Body of pancreas (tissue), 4 donors: Measurements from ENCODE around the gene SMIM5. TPM values are rescaled to one million over a fixed set of nuclear protein-coding genes. Genes with fewer than 3 reads are reported as not detected.
A peak's percentile ranks its signal among the peaks of the same experiment; 100 is the strongest.

Experiments used
- ATAC-seq: fragments of 150-250 bp; one replicate; pipeline ENCODE4 v1.9.1; 2016
- DNase-seq, 4 donors: peaks; one replicate each; pipeline ENCODE4 v3.0.0-alpha.2; 2019
- H3K27ac ChIP-seq, 4 donors: fragments of 200-600 bp; sonication (generic); 1 replicate in 3 of 4; 2 replicates in 1 of 4; pipeline versions ENCODE4 v1.5.1 to v1.6.1; 2016 to 2019; ENCODE audit warnings: mild to moderate bottlenecking in 1 of 4, mixed read lengths in 1 of 4, moderate library complexity in 1 of 4
- H3K27me3 ChIP-seq, 2 donors: fragments of 200-600 bp; sonication (generic); one replicate each; pipeline ENCODE4 v1.6.0; 2016; ENCODE audit warnings: mild to moderate bottlenecking in 1 of 2
- H3K36me3 ChIP-seq, 2 donors: fragments of 200-600 bp; sonication (generic); replicated peaks in 1 of 2; 2 replicates each; pipeline ENCODE4 v1.5.1; 2016; ENCODE audit warnings: low read depth in 2 of 2; ENCODE audit not compliant: insufficient read depth in 1 of 2
- H3K4me1 ChIP-seq: fragments of 200-600 bp; sonication (generic); one replicate; pipeline ENCODE4 v1.6.0; 2016
- H3K4me3 ChIP-seq, 2 donors: fragments of 200-600 bp; sonication (generic); 1 replicate in 1 of 2; 2 replicates in 1 of 2; pipeline ENCODE4 v1.5.1; 2016 to 2019
- H3K9me3 ChIP-seq, 3 donors: fragments of 200-600 bp; sonication (generic); 1 replicate in 2 of 3; 2 replicates in 1 of 3; pipeline ENCODE4 v1.5.1; 2016
- POLR2A ChIP-seq, 3 donors: fragments of 450-650 bp; IDR thresholded peaks; one replicate each; pipeline ENCODE4 v1.6.1; 2016; ENCODE audit warnings: antibody characterized with exemption in 3 of 3, mild to moderate bottlenecking in 2 of 3
- WGBS, 2 donors: methylation state at CpG; one replicate each; pipeline ENCODE4 v1.1.5; 2017; 5-methylcytosine and 5-hydroxymethylcytosine counted together
- intact Hi-C: fragments of 100-400 bp; cut with DNase I; formaldehyde crosslinking; loops from one replicate; pipeline ENCODE4 v1.15.1; 2023
- total RNA-seq, 2 donors: library from RNA; depleted of rRNA; stranded (reverse); fragments of >200 nt; gene quantifications; one replicate each; pipeline ENCODE4 v1.1.0, GENCODE V29; 2016
- TF ChIP-seq, protein P1 (sequence below), 7 experiments: fragments of 450-650 bp in 4 of 7; fragments of 200-600 bp in 3 of 7; sonication (generic) in 3 of 7; IDR thresholded peaks; one replicate each; pipeline ENCODE4 v1.5.1; 2016 to 2019; ENCODE audit warnings: antibody characterized with exemption in 7 of 7

The SMIM5 gene
- total RNA-seq, 2 donors from 2014 or later: 3.3 to 5.2 TPM

DNA sequence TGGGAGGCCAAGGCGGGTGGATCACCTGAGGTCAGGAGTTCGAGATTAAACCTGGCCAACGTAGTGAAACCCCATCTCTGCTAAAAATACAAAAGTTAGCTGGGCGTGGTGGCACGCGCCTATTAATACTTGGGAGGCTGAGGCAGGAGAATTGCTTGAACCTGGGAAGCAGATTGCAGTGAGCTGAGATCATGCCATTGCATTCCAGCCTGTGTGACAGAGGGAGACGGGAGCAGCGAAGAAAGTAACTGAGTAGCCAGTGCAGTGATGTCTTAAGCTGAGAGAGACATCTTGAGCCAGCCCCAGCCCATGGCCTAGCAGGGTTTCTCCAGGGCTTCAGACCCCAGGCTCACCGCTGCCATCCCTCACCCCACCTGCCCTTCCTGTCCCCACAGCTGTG lies 9.8 kb upstream of the SMIM5 start:
- H3K4me1 ChIP-seq: no peaks in the 10 kb centered on the region
- H3K4me3 ChIP-seq: no peak overlapping the region
- no peaks in the 10 kb centered on the region for H3K36me3 ChIP-seq
- 70 to 74% methylated on average over 9 of the region's 9 CpGs for WGBS, 2 donors
- TF ChIP-seq, protein P1, sequence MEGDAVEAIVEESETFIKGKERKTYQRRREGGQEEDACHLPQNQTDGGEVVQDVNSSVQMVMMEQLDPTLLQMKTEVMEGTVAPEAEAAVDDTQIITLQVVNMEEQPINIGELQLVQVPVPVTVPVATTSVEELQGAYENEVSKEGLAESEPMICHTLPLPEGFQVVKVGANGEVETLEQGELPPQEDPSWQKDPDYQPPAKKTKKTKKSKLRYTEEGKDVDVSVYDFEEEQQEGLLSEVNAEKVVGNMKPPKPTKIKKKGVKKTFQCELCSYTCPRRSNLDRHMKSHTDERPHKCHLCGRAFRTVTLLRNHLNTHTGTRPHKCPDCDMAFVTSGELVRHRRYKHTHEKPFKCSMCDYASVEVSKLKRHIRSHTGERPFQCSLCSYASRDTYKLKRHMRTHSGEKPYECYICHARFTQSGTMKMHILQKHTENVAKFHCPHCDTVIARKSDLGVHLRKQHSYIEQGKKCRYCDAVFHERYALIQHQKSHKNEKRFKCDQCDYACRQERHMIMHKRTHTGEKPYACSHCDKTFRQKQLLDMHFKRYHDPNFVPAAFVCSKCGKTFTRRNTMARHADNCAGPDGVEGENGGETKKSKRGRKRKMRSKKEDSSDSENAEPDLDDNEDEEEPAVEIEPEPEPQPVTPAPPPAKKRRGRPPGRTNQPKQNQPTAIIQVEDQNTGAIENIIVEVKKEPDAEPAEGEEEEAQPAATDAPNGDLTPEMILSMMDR (IDR thresholded peaks at IDR 0.05): no peak
- no peak for TF ChIP-seq POLR2A (IDR thresholded peaks at IDR 0.05)
- no peaks in the 10 kb centered on the region for H3K9me3 ChIP-seq
- no peaks in the 10 kb centered on the region for H3K27me3 ChIP-seq
- ATAC-seq: no peak
- DNase-seq: no peak
- intact Hi-C loops: no loop called here
- H3K27ac ChIP-seq: no peak overlapping the region

DNA sequence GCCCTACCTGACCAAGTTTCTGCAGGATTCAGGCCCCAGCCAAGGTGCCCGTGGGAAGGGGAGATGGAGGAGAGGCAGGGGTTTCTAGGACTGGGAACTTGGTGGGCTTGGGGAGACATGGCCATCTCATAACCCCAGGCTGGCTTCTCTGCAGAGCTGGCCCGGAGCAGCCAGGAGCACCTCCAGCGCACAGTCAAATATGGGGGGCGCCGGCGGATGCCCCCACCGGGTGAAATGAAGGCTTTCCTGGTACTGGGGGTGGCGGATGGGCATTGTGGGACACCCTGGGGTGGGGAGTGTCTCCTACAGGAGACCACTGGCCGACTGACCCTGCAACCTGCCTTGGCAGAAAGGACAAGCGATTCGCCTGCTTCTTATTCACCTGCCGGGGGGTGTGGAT lies 9.2 kb upstream of the SMIM5 start:
- TF ChIP-seq, protein P1 (IDR thresholded peaks at IDR 0.05): no peak
- TF ChIP-seq POLR2A (IDR thresholded peaks at IDR 0.05): no peak
- ATAC-seq (no peak), DNase-seq (no peak)
- Histone ChIP-seq H3K36me3 (no peaks in the 10 kb centered on the region), H3K4me3 (no peak overlapping the region), H3K9me3 (no peaks in the 10 kb centered on the region), H3K4me1 (no peaks in the 10 kb centered on the region), H3K27me3 (no peaks in the 10 kb centered on the region), H3K27ac (no peak overlapping the region)
- WGBS, 2 donors: 78 to 82% methylated on average over 12 of the region's 12 CpGs
- intact Hi-C loops: no loop called here

DNA sequence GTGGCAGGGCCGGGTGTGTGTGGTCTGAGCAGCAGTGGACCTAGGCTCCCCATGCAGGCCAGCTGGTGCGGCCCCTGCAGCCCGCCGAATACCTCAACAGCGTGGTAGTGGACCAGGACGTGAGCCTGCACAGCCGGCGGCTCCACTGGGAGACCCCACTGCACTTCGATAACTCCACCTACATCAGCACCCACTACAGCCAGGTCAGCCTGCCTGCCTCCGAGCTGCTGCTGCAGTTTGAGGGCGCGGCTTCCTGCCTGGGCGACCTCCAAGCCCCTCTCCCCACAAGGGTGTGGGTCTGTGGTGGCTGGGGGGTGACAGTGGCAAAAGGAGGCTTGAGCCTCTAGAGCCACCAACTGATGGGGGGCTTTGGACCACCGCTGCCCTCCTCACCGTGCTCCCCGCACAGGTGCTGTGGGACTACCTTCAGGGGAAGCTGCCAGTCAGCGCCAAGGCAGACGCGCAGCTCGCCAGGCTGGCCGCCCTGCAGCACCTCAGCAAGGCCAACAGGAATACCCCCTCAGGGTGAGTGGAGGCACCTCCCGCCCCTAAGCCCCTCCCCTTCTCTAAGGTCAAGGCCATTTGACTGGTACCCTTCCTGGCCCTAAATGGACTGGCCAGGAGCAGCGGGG lies 8.4 kb upstream of the SMIM5 start:
- Histone ChIP-seq H3K27me3 (no peaks in the 10 kb centered on the region), H3K27ac (no peak overlapping the region), H3K9me3 (no peaks in the 10 kb centered on the region), H3K4me1 (no peaks in the 10 kb centered on the region), H3K36me3 (no peaks in the 10 kb centered on the region), H3K4me3 (no peak overlapping the region)
- WGBS, 2 donors: 60 to 81% methylated on average over 3 to 20 of the region's 23 CpGs
- intact Hi-C loops: no loop called here
- TF ChIP-seq, protein P1 (IDR thresholded peaks at IDR 0.05): no peak
- no peak for TF ChIP-seq POLR2A (IDR thresholded peaks at IDR 0.05)
- no peak for DNase-seq
- ATAC-seq: no peak

DNA sequence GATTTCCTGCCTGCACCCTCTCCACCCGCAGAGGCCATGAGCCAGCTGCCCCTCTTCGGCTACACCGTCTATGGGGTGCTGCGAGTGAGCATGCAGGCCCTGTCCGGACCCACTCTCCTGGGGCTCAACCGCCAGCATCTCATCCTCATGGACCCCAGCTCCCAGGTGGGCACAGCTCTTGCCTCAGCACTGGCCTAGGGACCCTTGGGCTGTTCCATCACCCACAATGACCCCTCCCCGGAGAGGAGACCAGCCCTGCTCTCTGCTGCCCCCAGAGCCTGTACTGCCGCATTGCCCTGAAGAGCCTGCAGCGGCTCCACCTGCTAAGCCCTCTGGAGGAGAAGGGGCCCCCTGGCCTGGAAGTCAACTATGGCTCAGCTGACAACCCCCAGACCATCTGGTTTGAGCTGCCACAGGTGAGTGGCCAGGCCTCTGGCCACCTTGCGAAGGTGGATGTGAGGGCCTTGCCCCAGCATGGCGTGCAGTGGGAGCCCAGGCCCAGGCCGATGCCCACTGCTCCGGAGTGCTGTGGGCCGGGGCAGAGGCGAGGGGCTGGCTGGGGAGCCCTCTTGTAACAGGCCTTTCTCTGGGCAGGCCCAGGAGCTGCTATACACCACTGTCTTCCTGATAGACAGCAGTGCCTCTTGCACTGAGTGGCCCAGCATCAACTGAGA lies 7.3 kb upstream of the SMIM5 start:
- 86 to 100% methylated on average over 1 to 15 of the region's 15 CpGs for WGBS, 2 donors
- ATAC-seq (peak; percentile 51), DNase-seq (peak in 2 of 4 donors; percentile 29 to 40)
- Histone ChIP-seq H3K36me3 (no peaks in the 10 kb centered on the region), H3K27me3 (no peaks in the 10 kb centered on the region), H3K4me1 (no peaks in the 10 kb centered on the region), H3K9me3 (no peaks in the 10 kb centered on the region), H3K27ac (no peak overlapping the region), H3K4me3 (no peak overlapping the region)
- TF ChIP-seq POLR2A (IDR thresholded peaks at IDR 0.05): no peak
- TF ChIP-seq, protein P1 (IDR thresholded peaks at IDR 0.05): peak; percentile 13 to 51 (median 35)
- intact Hi-C loops: no loop called here
